ENCODE results near the gene LPAR1.

GRCh38 chr9:111023128-111023527 is 15.1 kb downstream of the LPAR1 start:
- TF ChIP-seq EZH2 (optimal IDR thresholded peaks at IDR 0.05; ENCODE audit: low read depth, low read length) (no peak), CTCF (IDR thresholded peaks at IDR 0.05; ENCODE audit: low read length) (no peak), EZH2phosphoT487 (IDR thresholded peaks at IDR 0.05; ENCODE audit: low read length) (no peak)

Measured in MM.1S (cell line).